T-helper 1 cell (primary cell): ENCODE measurements around the gene CSTPP1.
A peak's percentile ranks its signal among the peaks of the same experiment; 100 is the strongest.

Experiments used
- DNase-seq, 5 donors: peaks; one replicate each; pipeline ENCODE4 v3.0.0-alpha.2; 2012 to 2020

The CSTPP1 gene

DNA sequence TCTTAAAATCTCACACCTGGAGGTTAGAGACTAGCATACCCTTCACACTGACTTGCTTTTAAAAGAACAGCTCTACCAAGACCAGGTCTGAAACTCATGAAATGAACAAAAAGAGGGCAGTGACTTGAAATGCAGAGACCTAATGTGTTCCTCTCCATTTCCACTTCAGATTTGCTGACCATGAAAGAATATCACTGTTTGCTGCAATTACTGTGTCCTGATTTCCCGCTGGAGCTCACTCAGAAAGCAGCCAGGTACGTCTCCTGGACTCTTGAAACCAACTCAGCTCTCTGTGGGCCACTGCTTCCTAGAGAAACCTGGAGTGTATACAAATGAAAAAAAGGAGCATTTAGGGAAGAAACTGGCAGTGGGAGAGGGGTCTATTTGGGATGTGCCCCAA lies 200.9 kb downstream of the CSTPP1 start:
- no peak for DNase-seq

DNA sequence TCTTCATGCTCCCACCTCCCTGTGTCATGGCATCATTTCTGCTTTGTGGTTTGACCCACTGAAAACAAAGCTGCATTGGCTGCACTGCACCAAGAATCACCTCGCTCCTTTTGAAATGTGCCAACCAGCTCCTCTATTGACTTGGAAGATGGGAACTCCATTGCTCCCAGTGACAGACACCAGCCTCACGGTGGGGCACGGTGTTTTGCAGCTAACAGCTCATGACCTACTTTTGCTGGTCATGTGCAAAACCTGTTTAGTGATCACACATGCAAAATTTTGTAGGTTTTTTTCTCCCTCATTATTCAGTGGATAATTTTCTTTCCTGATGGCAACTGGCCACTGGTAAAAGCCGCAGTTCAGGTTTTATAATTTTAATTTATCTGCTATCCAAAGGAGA lies 203.3 kb downstream of the CSTPP1 start:
- DNase-seq, result no peak

DNA sequence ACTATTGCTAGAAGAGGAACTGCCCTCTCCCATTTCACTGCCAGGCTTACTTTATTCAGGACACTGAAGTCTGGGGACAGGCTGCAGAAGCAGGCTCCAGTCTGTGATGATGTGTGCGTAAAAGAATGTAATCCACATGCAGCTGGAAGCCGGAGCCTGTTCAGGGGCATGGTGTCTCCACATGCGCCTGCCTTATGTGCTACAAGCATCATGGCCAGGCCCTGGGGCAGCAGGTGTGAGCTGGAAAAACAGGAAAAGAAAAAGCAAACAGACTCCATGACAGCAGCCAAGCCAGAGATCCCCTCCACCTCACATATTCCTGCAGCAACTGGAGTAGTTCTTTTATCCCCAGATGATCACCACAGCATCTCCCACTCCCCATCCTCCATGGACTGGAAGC lies 206.8 kb downstream of the CSTPP1 start:
- DNase-seq, result no peak

DNA sequence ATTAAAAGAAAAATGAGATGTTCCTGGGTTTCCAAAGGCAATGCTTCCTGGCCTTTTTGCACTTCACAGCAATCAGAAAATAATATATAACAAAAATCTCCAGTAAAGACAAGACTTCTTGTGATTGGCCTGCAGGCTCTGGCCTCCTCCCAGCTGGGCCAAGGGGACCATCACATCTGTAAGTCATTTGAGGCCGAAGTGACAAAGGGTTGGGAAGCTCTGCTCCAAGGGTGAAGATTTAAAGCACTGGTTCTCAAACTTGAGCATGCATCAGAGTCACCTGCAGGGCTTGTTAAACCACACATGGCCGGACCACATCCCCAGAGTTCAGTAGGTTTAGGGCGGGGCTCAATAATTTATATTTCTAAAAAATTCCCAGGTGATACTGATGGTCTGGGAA lies 208.0 kb downstream of the CSTPP1 start:
- no peak for DNase-seq

DNA sequence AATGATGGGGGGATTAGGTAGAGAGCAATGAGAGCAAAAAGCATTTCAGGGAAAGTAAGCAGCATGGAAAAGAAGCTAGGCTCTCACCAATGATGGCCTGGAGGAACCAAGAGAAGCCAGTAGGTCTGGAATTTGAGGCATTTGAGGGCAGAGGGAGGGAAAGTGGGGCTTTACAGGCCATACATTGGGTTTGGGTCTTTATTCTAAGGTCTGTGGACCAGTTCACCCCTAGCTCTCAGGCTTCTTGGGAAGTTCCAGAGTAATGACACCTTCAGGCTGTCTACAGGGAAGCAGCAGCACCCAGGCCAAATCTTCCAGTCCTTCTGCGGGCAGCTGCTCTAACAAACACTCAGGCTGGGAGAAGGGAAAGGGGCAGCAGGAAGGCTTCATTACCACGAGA lies 210.7 kb downstream of the CSTPP1 start:
- no peak for DNase-seq

DNA sequence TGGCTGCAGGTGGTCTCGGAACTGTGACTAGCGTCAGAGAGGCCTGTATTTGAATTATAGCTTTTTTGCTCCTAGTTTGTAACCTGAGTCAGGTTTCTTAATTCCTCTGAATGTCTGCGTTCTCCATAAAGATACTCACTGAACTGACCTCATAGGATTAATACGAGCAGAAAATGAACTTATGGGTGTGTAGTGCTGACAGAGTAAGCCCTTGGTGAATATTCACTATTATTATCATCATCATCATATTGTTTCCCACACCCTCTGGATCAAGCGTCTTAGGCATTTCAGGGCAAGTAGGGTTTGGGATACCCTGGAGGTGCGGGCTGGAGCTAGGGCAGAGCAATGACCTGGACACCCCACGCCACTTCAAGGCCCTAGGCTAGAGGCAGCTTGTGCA lies 211.1 kb downstream of the CSTPP1 start:
- DNase-seq, result no peak

DNA sequence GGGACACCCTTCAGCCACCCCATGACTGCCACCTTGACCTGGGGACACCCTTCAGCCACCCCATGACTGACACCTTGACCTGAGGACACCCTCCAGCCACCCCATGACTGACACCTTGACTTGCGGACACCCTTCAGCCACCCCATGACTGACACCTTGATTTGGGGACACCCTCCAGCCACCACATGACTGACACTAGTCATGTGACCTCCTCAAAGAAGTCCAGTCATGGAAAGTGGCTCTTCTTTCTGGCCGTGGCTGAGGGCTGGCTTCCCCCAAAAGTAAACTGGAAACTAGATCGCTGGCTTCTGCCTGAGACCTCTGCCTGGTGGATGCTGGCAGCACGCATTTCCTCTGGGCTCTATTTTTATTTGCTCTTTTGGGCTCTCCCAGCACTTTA lies 211.7 kb downstream of the CSTPP1 start:
- DNase-seq, result no peak

DNA sequence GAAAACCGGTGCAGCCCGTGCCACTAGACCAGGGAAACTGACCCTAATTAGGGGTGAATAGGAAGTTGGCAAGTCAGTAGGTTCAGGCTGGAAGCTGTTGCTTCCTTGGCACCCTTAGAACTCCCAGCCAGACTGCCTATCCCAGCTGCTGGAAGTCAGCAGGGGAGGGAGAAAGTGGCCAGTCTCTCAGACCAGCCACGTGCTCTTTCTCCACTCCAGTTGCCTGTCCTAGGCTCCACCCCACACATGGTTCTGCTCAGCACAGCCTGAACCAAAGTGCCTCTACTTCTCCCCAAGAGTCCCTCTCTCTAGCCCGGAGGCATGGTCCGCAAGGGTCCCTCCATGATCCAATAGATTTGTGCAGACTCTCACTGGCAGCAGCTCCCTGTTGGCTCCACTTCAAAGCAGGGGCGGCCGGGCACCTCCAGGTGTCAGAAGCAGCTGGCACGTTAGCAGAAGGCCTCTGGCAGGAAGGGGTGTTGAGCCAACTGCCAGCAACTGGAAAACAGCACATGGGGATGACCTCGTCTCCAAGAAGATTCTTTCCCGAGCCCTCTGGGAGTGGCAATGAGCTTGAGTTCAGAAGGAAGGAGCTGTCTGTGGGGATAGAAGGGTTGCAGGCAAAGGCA lies 212.5 kb downstream of the CSTPP1 start:
- no peak for DNase-seq

DNA sequence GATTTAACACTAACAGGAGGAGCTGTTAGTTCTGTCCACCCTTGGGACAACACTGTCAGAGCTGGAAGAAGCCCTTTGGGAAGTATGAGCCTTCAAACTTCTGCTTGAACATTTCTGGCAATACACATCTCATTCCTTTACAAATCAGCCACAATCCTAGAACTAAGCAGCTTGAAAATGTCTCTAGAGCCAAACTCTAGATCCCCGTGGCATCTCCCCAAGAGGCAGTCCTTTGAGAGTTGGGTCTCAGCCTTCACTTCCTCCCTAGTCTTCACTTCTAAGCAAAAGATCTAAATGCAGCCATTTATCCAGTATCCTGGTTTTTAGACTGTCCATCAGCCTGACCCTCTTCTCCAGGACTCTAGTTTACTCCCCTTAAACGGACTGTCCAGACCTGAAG lies 213.2 kb downstream of the CSTPP1 start:
- DNase-seq, result no peak

DNA sequence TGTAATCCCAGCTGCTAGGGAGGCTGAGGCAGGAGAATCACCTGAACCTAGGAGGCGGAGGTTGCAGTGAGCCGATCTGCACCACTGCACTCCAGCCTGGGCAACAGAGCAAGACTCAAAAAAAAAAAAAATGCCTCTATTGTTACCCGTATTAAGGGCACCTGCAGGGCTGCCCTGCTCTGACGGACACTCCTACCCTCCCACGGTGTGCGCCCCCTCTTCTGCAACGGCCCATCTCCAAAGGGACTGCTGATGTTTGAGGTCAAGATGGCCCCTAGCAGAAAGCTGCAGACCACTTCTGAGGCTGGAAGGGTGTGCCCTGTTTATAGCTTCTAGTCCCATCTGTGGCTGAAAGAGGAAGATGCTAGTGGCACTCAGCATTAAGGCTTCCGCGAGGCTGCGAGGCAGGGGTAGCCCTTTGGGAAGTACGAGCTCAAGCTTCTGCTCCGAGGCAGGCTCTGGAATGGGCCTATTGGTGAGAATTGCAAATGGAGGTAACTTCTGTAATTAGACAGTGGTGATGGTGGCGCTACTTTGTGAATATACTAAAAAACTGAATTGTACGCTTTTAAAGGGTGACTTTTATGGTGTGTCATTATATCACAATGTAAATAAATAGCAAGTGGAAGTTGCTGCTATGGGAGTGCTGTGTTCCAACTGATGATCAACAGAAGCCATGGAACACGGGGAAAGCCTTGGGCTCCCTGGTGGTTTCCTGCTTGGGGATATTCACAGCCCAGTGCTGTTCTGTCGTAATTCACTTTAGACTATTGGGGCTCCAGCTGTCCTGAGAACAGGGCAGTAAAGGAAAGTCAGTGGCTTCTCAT lies 215.8 kb downstream of the CSTPP1 start:
- DNase-seq, result no peak

DNA sequence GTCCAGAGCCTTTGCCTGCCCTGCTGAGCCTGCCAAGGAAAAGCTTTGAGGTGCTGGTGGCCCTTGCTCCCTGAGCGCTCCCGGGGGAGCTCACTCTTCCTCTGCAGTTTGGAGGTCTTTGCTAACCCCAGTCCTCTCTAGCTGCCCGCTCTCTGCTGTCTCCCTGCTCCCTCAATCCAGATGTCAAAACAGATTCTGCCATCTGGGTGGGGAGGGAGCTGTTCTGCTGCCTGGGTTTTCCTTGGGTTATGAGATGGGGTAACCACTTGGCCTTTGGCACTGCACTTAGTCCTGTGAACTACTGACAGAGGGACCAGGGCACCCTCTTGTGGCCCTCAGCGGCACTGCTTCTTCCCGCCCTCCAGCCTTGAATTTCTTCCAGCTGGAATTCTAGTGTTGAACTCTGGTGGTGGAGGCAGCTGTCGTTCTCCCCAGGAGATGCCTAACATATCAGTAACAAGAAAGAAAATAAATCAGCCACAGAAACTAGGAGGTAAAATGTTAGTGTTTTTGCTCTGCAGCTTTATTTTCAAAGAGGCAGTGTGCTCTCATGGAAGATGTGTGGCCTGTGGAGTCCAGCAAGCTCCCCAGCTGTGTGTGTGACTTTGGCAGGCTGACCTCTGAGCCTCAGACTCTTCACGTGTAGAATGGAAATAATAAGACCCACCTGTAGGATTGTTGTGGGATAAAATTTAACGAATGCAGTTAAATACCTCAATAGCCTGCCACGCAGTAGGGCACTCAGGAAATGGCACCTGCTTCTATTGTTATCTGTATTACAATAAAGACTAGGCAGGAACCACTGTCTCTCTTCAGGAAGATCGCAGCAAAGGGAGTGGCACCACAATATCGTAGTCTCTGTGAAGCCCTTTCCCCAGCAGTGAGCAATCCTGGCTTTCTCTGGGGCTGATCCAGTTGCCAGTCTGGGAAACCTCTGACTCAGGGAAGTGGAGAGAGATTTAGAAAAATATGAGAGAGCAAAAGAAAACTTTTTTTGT lies 216.7 kb downstream of the CSTPP1 start:
- peak in 4 of 5 donors; percentile 24 to 41 (median 28) for DNase-seq

DNA sequence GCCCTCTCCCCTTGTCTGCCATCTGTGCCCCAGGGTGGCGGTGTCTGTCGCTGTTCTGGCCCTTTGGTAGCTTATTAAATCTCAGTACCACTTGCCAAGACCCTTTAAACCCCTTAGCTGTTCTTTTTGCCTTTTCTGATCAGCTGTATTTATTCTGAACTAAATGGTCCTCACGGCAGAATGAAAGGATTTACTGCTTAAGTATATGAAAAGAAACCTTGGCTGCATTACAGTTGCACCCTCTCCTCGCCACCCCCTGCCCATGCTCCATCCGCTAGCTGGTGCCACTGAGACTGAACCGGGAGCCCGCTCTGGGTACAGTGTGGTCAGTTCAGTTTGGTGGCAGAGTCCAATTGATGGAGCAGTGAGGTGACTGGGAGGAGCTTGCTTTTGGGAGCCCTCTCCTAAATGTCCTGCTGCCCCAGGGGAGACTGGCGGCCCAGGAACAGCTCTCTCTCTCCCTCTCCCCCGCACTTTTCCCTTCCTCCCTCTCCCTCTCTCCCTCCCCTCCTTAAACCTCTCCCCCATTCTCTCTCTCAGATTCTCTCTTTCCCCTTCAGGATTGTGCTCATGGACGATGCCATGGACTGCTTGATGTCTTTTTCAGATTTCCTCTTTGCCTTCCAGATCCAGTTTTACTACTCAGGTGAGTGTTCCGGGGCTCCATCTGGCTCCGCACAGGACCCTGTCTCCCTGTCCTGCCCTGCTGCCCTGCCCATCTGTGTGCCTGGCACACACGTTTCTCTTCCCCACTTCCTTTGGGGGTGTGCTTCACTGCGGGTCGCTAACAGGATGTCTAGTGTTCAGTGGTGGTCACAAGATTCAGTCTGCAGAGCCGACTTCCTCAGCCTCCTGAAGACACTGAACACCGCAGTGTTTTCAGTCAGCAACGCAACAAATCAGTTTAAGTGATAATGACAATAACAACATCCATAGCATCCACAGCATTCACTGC lies 218.3 kb downstream of the CSTPP1 start:
- DNase-seq, result peak in 1 of 5 donors; percentile 43

DNA sequence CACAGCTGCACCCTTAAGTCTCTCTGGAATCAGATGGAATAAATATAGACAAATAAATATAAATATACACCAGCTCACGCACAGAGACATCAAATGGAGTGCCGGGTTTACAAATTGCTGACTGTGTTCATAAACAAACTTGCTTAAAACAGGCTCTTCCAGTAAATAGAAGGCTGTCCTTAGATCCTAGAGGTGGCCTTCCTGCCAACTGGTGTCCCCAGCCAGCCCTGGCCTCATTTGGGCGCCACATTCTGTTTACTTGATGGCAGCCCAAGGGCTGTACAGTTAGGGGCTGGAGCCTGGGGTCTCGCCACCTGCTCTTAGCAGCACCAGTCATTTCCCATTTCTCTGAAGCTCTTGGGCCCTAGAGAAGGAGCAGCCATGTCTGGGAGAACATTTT lies 219.3 kb downstream of the CSTPP1 start:
- DNase-seq, result no peak

DNA sequence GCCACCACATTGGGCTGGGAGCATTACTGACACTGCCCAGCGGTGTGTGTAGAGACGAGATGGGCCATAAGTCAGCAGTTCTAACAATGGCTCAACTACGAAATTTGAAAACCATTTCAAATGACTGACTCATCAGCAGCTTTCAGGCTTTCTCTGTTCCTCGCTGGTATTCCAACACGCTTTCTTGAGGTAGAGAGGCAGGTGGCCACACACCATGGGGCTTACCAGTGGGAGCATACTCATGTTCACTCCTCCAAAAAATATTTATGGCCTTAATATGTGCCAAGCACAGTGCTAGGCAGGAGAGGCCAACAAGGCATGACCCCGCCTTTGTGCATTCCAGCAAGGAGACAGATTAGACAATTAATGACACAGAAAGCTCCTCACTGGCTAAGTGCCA lies 219.8 kb downstream of the CSTPP1 start:
- DNase-seq, result no peak

DNA sequence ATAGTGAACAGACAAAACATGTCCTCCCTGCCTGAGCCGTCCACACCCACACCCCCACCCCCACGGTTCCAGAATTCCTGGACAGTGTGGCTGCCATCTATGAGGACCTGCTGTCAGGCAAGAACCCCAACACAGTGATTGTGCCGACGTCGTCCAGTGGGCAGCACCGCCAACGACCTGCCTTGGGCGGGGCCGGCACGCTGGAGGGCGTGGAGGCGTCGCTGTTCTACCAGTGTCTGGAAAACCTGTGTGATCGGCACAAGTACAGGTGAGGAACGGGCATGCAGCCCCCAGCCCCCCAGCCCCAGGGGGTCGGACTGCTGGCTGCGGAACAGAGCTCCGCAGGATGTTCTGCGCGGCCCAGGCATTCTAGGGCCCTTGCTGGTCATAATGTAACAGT lies 220.4 kb downstream of the CSTPP1 start:
- no peak for DNase-seq

DNA sequence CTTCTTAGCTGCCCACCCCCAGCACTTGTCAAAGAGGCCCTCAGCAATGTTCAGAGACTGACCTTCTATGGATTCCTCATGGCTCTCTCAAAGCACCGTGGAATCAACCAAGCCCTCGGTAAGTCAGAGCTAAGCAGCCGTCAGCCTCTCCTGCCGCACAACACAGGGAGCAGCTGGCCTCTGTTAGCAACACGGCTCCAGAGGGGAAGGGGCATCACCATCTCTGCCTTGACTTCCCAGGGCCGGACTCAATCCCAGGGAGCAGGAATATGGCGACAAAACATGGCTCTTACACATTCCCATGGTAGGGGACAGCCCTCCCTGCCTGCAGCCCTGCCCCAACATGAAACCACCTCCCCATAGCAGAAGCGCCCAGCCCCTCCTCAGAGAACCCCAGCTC lies 221.2 kb downstream of the CSTPP1 start:
- no peak for DNase-seq

DNA sequence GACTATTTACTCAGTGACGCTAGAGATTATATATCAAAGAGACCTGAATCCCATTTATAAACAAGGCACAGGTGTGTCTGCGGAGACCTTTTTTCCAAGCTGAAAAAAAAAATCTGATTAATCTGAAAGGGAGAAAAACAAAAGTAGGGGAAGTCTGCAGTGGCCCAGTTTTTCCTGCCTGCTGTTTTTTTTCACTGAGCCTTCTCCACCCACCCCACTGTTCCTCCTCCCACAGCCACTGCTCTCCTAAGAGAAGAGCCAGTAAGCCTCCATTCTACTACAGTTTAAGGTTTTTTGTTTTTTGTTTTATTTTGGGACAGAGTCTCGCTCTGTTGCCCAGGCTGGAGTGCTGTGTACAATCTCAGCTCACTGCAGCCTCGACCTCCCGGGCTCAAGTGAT lies 221.7 kb downstream of the CSTPP1 start:
- DNase-seq, result no peak

DNA sequence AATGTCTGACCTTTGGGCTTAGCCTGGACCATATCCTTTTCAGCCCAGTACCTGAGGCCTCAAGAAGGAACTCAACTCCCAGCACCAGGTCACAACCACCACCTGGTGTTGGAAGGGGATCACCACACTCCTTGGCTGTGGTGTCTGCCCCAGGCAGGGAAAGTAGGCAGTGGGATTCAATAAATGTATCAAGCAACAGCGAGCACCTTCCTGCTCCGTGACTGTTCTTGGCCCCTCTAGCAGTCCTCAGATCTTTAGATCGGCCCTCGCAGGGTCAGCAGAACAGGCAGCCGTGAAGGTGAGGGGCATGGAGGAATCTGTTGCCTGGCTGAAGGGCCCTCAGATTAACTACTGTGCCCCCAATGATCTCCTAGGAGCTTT lies 224.2 kb downstream of the CSTPP1 start:
- no peak for DNase-seq

DNA sequence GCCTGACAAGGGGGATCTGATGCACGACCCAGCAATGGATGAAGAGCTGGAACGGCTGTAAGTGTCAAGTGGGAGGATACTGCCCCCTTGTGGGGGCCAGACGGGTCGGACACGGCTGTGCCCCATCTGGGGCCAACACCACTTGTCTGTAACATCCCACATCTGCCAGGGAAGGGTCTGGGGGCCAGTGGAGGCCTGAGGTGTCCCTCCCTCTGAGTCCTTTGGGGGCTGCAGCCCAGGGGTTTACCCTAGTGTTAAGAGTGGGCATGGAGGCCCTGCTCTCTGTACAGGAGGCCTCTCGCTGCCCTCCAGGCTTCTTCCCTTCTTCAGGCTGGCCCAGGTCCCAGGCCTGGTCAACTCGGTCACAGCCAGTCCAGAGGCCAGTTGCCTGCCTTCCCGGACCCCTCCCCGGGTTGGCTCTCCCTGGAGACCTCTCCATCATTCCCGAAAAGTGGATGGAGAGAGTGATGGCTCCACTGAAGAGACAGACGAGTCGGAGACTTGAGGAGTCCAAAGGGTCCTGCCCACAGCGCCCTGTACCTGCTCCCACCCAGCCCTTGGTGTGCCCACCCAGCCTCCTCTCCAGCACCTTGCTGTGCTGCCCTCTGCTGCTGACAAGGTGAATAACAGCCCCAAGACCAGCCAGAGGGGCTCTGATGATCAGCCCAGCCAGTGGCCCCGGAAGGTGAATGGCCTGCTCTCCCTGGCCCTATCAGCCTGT lies 224.7 kb downstream of the CSTPP1 start:
- peak in 4 of 5 donors; percentile 35 to 60 (median 46) for DNase-seq

DNA sequence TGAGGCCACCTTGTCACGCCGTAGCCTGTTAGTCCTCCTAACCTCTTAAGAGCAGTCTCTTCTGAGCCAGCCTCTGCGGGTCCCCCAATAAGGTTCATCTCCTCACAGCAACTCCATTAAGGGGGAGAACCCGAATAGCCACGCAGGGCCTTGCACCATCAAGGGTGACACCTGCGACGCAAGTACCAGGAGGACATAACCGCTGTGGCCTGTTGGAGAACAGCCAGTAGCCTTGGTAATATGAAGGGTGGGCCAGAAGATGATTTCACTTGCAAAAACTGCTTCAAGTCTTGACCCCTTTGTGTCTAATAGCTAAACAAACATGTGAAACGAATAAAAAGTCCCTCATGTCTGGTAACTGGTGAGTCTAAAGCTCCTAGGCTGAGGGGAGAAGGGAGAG lies 225.3 kb downstream of the CSTPP1 start:
- no peak for DNase-seq

DNA sequence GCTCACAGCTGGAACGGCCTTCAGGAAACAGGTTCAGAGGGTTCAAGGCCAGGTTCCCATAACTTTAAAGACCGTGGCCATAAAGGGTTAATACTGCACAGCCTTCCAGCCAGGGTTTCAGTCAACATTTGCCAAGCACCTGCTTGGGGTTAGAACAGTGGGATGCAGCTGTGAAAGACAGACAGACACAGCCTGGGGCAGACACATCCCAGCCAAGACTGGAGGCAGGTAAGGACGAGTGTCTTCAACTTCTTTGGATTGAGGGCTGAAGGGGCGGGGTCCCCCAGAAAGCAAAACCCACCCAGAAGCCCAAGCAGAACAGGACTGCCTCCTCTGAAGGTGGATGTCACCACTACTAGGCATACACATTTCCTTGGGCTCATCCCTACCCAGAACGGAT lies 225.9 kb downstream of the CSTPP1 start:
- no peak for DNase-seq
